ENCODE results near the gene ABCD2.
A peak's percentile ranks its signal among the peaks of the same experiment; 100 is the strongest.
"Not testable (repeated sequence)": the region's sequence is repeated elsewhere in the genome, so short reads cannot be mapped to it uniquely, and the experiment has no call there.

Gene ABCD2

DNA sequence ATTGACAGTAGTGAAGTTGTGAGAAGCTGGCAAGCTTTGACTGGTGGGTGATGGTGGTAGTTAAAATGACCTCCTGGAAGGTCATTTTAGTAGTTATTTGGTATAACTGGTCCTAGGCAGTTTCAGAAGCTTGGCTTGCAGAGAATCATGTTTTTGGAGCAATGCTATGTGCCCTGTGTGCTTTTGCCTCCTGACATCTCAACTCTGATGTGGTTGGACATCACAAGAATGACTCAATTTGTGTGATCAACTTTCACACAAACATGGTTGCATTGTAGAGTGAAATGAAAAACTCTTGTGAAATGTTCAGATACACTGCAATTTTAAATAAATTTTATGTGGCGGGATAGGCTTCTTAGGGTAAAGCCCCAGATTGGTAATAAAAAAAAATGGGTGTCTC lies 8.3 kb upstream of the ABCD2 start:
- no peak for DNase-seq (ENCODE audit: insufficient read length, low spot score)
- TF ChIP-seq POU2F2 (IDR thresholded peaks at IDR 0.05; ENCODE audit: low read depth, low read length): no peak
- TF ChIP-seq TAF1 (IDR thresholded peaks at IDR 0.05; ENCODE audit: low read depth, low read length): no peak
- TF ChIP-seq PAX5 (IDR thresholded peaks at IDR 0.05; ENCODE audit: insufficient read depth, low read length, severe bottlenecking): no peak
- TF ChIP-seq POLR2AphosphoS5 (IDR thresholded peaks at IDR 0.05; ENCODE audit: low read depth, low read length): no peak
- no peak for TF ChIP-seq SPI1 (IDR thresholded peaks at IDR 0.05; ENCODE audit: low read depth, low read length)
- no peak for TF ChIP-seq POLR2A (IDR thresholded peaks at IDR 0.05; ENCODE audit: low read depth, low read length)
- peak; percentile 54 for FAIRE-seq

DNA sequence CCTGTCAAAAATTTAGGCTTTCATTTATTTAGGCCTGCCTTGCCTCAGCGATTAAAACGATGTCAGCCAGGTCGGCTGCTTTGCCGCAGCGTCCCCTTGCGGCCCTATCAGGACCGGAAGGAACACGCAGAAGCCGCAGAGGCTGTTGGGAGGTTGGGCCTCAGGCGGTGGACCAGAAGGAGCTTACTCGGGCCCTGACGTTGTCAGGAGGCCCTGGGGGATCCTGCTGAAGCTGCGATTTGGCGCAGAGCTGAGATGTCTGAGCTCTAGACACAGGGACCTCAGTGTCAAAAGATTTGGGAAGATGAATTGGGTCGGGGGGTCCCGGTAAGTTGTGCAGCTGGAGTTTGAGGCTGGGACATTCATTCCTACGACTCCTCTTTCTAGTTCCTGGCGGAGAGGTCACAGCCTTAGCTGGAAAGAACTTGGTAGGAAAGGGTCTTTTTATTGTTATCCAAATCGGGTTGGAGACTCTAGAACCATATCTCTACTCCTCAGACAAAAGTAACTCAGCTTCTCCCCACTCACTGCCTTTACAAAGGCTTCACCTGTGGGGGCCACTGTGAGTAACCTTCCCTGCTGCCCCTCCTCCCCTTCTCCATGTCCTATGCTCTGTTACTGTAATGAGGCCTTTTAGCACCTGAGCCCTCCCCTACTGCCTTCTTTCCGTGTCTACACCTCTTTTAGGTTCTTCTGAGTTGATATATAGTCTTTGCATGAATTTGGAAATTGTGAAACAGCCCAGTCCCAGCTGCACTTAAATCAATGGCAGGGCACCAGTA lies 6.6 kb upstream of the ABCD2 start:
- FAIRE-seq (no peak), DNase-seq (ENCODE audit: insufficient read length, low spot score) (no peak)
- TF ChIP-seq POU2F2 (IDR thresholded peaks at IDR 0.05; ENCODE audit: low read depth, low read length) (no peak), TAF1 (IDR thresholded peaks at IDR 0.05; ENCODE audit: low read depth, low read length) (no peak), POLR2A (IDR thresholded peaks at IDR 0.05; ENCODE audit: low read depth, low read length) (no peak), PAX5 (IDR thresholded peaks at IDR 0.05; ENCODE audit: insufficient read depth, low read length, severe bottlenecking) (no peak), POLR2AphosphoS5 (IDR thresholded peaks at IDR 0.05; ENCODE audit: low read depth, low read length) (no peak), SPI1 (IDR thresholded peaks at IDR 0.05; ENCODE audit: low read depth, low read length) (no peak)

GRCh38 chr12:39623919-39624318 lies 4.3 kb upstream of the ABCD2 start:
- no peak for FAIRE-seq

GRCh38 chr12:39623160-39623559 lies 3.6 kb upstream of the ABCD2 start:
- FAIRE-seq; DNase-seq (ENCODE audit: insufficient read length, low spot score): not testable (repeated sequence)

More at GRCh38 chr12:39623919-39624318, 4.3 kb upstream of the ABCD2 start:
- no peak for DNase-seq (ENCODE audit: insufficient read length, low spot score)
- TF ChIP-seq POU2F2 (IDR thresholded peaks at IDR 0.05; ENCODE audit: low read depth, low read length) (no peak), POLR2AphosphoS5 (IDR thresholded peaks at IDR 0.05; ENCODE audit: low read depth, low read length) (no peak)

DNA sequence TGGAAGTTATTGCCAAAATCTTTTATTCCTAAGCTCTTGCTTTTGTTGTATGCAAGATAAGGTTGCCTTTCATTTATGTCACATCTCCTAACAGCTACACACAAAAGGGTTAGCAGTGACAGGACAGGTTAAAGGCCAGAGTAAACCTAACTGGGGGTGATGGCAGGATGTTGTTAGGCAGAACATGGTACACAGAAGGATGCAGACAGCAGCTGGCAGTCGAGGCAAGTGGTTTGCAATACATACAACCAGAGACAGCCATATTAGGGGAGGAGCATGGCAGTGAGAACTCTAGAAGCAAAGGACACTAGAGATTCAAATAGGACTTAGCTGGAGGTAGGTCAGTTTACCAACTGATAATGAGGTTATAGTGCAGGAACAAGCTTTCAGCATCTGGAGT lies 2.7 kb upstream of the ABCD2 start:
- peak; percentile 78 for FAIRE-seq
- no peak for DNase-seq (ENCODE audit: insufficient read length, low spot score)
- no peak for TF ChIP-seq PAX5 (IDR thresholded peaks at IDR 0.05; ENCODE audit: insufficient read depth, low read length, severe bottlenecking)

- no peak for DNase-seq (ENCODE audit: insufficient read length, low spot score)
- no peak for TF ChIP-seq POLR2AphosphoS5 (IDR thresholded peaks at IDR 0.05; ENCODE audit: low read depth, low read length)
- no peak for TF ChIP-seq SPI1 (IDR thresholded peaks at IDR 0.05; ENCODE audit: low read depth, low read length)
- no peak for TF ChIP-seq POU2F2 (IDR thresholded peaks at IDR 0.05; ENCODE audit: low read depth, low read length)
- TF ChIP-seq PAX5 (IDR thresholded peaks at IDR 0.05; ENCODE audit: insufficient read depth, low read length, severe bottlenecking): no peak
- TF ChIP-seq TAF1 (IDR thresholded peaks at IDR 0.05; ENCODE audit: low read depth, low read length): no peak
- TF ChIP-seq POLR2A (IDR thresholded peaks at IDR 0.05; ENCODE audit: low read depth, low read length): no peak
- FAIRE-seq: no peak
Observed at GRCh38 chr12:39621670-39622069, 2.1 kb upstream of the ABCD2 start.

DNA sequence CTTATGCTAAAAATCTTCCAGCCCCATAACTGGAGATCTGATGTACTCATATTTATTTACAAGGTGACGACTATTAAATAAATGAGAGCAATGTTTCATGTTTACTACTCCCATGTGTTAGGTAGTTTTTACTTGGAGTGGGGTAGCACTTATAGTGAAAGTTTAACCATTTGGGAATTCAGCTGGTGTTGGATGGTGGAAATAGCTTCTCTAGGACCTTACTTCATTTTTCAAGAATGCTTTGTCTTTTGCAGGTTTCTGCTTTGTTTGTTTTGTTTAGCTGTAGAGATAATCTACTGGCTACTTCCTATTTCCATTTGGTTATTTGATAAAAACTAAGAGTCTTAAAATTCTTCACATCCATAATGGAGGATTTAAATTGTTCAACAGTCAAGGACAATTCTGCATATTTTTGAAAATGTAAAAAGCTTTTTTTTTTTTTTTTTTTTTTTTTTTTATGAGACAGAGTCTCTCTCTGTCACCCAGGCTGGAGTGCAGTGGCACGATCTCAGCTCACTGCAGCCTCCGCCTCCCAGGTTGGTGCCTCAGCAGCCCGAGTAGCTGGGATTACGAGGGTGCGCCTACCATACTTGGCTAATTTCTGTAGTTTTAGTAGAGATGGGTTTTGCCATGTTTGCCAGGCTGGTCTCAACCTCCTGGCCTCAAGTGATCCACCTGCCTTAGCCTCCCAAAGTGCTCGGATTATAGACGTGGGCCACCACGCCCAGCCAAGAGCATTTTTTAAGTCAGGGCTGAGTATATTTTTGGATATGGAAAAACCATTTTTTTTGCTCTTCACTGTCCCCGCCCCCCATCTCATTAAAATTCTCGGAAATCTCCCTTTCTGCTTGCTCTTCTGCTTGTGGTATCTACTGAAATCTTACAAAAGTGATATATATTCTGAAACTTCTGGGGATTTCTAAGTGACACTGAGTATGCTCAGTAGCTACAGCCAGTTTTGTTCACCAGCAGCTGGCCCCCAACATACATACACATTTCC lies 1.4 kb upstream of the ABCD2 start:
- DNase-seq (ENCODE audit: insufficient read length, low spot score) (no peak), FAIRE-seq (peak; percentile 13)
- TF ChIP-seq SPI1 (IDR thresholded peaks at IDR 0.05; ENCODE audit: low read depth, low read length): no peak
- TF ChIP-seq TAF1 (IDR thresholded peaks at IDR 0.05; ENCODE audit: low read depth, low read length): no peak
- no peak for TF ChIP-seq POLR2AphosphoS5 (IDR thresholded peaks at IDR 0.05; ENCODE audit: low read depth, low read length)
- no peak for TF ChIP-seq PAX5 (IDR thresholded peaks at IDR 0.05; ENCODE audit: insufficient read depth, low read length, severe bottlenecking)
- TF ChIP-seq POLR2A (IDR thresholded peaks at IDR 0.05; ENCODE audit: low read depth, low read length): no peak; the same call in 1 of the 2 replicates
- no peak for TF ChIP-seq POU2F2 (IDR thresholded peaks at IDR 0.05; ENCODE audit: low read depth, low read length)

GRCh38 chr12:39619316-39619659 lies 315 bp downstream of the ABCD2 start:
- peak; percentile 21; the same call in 1 of the 2 replicates for TF ChIP-seq POLR2AphosphoS5 (IDR thresholded peaks at IDR 0.05; ENCODE audit: low read depth, low read length)
- TF ChIP-seq TAF1 (IDR thresholded peaks at IDR 0.05; ENCODE audit: low read depth, low read length): no peak
- TF ChIP-seq SPI1 (IDR thresholded peaks at IDR 0.05; ENCODE audit: low read depth, low read length): no peak
- 0 out of 2 replicates have a peak, but pooled peaks have one; percentile 15 for TF ChIP-seq POU2F2 (IDR thresholded peaks at IDR 0.05; ENCODE audit: low read depth, low read length)
- FAIRE-seq (peak; percentile 47), DNase-seq (ENCODE audit: insufficient read length, low spot score) (no peak)

GRCh38 chr12:39618701-39619100 lies 902 bp downstream of the ABCD2 start:
- FAIRE-seq (peak; percentile 75), DNase-seq (ENCODE audit: insufficient read length, low spot score) (no peak)
- TF ChIP-seq TAF1 (IDR thresholded peaks at IDR 0.05; ENCODE audit: low read depth, low read length) (no peak), POU2F2 (IDR thresholded peaks at IDR 0.05; ENCODE audit: low read depth, low read length) (0 out of 2 replicates have a peak, but pooled peaks have one; percentile 6)

- TF ChIP-seq SPI1 (IDR thresholded peaks at IDR 0.05; ENCODE audit: low read depth, low read length): peak; percentile 95
- TF ChIP-seq TAF1 (IDR thresholded peaks at IDR 0.05; ENCODE audit: low read depth, low read length): peak; percentile 32; the same call in 1 of the 2 replicates
- TF ChIP-seq PAX5 (IDR thresholded peaks at IDR 0.05; ENCODE audit: insufficient read depth, low read length, severe bottlenecking): no peak
- 0 out of 2 replicates have a peak, but pooled peaks have one; percentile 25 for TF ChIP-seq POLR2A (IDR thresholded peaks at IDR 0.05; ENCODE audit: low read depth, low read length)
- TF ChIP-seq POLR2AphosphoS5 (IDR thresholded peaks at IDR 0.05; ENCODE audit: low read depth, low read length): no peak
- TF ChIP-seq POU2F2 (IDR thresholded peaks at IDR 0.05; ENCODE audit: low read depth, low read length): no peak
- DNase-seq (ENCODE audit: insufficient read length, low spot score): no peak
- no peak for FAIRE-seq
Observed at GRCh38 chr12:39617887-39618286, 1.7 kb downstream of the ABCD2 start.

Data from GM12891 (cell line).